NCI-H1436 (cell line): ENCODE measurements around the gene POU2F3.
"Not testable (repeated sequence)": the region's sequence is repeated elsewhere in the genome, so short reads cannot be mapped to it uniquely, and the experiment has no call there.

Experiments
- DNase-seq: peaks from one replicate; lab custom pipeline; 2025; lab: John Stamatoyannopoulos, UW

The POU2F3 gene

DNA sequence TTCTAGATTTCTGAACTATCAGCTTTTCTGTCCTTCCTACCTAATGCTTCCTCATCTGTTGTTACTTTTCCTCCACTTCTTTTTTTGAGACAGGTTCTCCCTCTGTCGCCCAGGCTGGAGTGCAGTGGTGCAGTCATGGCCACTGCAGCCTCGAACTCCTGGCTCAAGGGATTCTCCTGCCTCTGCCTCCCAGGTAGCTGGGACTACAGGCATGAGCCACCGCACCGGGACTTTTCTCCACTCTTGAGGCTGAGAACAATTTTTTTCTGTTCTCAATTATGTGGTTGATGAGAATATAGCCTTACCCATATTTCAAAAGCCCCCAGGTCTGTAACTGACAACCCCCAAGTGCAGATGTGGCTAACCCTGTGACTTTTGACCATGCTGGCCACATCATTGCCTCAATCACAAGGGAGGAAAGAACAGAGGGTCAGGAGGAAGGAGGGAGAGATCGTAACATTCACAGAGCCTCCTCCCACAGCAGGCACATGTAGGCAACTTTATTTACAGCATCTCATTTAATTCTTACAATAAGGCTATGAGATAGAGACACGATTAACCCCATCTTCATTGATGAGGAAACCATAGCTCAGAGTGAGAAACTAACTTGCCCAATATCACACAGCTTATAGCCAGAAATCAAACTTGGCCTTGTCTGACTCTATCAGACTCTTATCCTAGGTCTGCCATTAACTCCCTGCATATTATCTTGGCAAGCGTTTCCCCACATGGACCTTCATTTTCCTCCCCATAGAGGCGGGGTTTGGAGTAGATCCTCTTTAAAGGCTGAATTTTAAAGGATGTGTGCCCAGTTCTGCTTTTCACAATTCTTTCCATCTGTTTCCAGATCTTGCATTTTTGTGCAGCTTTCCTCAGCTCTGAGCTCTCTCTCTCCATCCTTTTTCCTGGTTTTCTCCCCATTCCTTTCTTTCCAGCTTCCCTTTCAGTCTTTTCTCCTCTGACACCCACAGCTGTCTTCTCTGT lies 9.6 kb downstream of the POU2F3 start:
- no peak for DNase-seq

DNA sequence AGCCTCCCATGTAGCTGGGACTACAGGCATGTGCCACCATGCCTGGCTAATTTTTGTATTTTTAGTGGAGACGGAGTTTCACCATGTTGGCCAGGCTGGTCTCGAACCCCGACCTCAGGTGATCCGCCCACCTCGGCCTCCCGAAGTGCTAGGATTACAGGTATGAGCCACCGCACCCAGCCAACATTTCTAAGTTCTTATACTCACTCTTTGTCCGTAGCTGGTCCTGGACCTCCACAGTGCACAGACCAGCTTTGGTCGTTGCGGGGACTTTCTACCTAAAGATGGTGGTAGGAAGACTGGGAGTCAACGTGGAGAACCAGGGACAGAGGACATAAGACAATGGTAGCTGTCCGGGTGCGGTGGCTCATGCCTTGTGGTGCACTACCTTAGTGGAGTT lies 13.4 kb downstream of the POU2F3 start:
- DNase-seq = not testable (repeated sequence)

DNA sequence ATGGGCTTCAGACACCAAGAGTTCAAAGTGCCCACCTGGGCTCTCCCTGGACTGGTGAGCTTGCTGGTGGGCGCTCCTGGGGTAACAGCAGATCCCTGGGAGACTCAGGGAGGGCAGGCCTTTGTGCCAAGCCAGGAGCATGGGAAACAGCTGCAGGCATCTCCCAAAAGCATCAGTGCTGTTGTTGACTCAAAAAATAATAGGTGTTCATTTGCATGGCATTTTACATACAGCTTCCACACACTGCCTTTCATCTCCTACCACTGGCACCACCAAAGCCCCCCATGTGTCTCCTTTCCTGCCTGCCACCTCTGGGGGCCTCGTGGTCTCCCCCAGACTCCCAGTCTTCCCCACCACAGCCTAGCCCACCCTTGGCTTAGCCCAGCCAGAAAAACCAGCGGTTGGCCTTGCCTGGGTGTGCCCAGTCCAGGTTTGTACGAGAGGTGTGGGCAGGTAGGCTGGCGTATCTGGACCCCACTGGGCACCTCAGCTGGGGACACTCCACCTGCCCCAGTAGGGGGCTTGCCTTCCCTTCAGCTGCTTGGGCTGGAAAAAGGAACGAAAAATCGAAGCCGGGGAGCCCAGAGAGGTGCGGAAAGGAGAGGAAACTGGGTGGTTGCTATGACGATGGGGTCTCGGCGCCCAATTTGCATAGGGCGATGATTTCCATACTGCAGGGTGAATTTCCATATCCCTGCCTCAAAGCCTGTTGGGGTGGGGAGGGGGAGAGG lies 15.0 kb downstream of the POU2F3 start:
- no peak for DNase-seq

DNA sequence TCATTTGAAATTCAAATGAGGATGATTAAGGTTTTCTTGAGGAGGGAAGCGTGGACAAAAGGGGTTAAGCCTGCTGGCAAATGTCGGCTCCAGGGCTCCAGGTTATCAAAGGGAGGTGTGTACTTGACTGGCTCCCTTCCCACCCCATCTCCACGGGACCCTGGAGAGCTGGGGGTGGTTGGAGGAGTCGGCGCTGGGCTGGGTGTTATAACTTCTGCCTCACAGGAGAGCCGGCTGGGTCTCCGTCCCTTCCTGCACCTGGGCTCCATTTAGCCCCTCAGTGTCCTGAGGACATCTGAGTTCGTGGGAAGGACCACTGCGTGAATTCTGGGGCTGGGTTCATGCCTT lies 15.6 kb downstream of the POU2F3 start:
- no peak for DNase-seq

DNA sequence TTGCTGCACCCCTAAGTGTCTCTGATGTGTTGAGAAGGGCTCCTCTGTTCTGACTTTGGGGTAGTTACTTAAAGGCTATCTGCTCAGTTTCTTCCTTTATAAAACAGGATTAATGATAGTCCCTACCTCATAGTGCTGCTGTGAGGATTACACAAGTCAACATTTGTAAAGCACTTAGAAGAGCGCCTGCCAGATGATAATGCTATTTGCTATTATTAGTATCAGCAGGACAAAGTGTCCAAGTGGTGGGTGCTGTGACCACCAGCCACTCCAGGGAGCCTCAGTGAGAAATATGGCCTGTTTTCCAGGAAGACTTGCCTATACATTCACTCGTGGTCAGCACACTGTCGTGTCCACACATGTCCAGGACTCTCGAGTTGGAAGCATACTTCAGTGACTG lies 16.2 kb downstream of the POU2F3 start:
- DNase-seq = no peak

DNA sequence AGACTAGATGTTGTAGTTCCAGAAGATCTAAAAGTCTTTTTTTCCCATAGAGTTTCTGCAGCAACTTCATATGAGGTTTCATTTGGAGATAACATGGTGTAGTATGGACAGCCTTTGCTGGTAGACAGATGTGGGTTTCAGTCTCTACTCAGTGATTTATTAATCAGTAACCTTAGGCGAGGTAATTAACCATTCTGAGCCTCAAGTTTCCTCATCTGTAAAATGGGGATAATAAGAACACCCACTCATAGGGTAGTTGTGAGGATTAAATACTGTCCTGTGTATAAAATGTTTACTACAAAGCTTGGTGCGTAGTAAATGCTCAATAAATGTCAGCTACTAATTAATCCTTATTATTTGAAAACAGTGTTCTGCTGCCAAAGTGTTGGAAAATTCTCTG lies 16.8 kb downstream of the POU2F3 start:
- no peak for DNase-seq

DNA sequence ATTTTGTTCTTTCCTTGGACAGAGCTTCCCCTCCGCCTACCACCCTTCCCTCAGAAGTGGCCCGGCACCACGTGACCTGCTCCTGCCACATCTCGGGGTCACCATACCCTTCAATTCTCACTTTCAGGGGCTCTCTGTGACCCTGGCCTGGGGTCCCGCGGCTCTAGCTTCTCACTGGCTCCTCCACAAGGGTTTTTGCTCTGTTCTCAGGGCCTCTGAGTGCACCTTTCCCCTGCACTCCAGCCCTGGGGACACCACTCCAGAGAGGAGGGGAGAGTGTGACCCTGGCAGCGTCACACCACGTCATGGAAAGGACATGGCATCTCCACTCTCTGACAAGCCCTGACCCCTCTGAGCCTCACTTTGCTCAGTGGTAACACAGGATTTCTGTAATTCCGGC lies 17.4 kb downstream of the POU2F3 start:
- no peak for DNase-seq

DNA sequence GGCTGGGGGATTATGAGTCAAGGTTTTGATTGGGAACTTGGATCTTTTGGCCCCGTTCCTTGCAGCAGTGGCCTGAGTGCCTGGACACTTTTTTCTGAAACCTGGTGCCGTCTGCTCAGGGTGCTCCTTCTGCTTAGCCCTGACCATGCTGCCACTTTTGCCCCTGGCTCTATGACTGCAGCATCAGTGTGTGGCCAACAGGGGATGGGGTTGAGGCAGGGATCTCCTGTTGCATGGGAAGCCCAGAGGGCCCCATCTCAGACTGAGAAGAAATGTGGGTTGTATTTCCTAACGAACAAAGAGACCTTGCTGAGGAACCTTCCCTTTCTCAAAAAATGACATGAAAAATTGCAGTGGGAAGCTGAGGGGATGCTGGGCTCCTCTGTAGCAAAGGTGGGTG lies 18.7 kb downstream of the POU2F3 start:
- no peak for DNase-seq

DNA sequence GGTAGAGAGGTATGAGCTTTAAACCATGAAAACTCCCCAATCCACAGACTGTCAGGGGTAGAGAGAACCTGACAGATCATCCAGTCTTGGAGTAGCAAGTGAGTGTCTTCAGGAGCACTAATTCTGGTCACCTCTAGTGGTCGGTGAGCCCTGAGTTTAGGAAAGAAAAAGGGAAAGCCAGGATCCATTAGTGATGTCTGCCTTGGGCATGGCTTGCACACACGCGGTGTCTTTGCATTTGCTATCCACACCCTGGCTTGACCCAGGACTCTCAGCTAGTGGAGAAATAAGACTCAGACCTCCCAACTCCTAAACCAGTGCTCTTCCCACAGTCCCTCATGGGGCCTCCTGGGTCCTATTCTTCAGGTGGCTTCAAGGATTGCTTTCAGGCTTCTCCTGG lies 19.3 kb downstream of the POU2F3 start:
- DNase-seq = no peak

DNA sequence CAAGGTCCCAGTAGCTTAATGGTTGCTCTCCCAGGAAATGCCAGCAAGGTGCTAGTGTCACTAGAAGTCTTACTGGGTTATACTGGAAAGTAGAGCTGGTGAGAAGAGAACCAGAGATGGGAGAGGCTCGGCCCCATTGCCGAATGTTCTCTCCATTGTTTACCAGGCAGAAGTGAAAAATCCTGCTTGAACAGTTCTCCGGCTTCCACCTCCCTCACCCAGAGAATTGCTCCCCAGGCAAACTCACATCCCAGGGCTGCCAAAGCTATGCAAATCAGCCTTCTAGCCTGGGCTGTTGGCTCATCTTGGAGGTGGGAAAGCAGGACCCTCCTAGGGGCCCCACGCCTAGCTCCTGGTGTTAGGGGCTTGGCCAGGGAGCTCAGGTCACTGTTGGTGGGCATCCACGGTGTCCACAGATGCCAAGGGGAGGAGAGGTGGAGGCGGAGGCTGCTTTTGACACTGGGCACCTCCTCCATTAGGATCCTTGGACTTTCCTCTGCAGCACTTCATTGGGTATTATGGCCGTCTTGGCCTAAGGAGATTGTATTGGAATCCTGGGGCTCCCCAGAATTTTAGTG lies 20.1 kb downstream of the POU2F3 start:
- no peak for DNase-seq

DNA sequence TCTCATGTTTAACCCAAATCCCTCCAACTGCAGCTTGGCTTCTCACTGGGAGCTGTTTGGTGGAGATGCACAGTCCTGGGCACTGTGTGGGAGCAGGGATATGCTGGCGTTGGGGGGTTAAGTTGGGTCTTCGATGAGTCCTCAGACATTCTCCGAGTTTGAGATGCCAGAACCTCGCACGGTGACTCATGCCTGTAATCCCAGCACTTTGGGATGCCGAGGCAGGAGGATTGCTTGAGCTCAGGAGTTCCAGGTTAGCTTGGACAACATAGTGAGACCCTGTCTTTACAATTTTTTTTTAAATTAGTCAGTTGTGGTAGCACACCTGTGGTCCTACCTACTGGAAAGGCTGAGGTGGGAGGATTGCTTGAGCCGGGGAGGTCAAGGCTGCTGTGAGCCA lies 20.7 kb downstream of the POU2F3 start:
- no peak for DNase-seq

DNA sequence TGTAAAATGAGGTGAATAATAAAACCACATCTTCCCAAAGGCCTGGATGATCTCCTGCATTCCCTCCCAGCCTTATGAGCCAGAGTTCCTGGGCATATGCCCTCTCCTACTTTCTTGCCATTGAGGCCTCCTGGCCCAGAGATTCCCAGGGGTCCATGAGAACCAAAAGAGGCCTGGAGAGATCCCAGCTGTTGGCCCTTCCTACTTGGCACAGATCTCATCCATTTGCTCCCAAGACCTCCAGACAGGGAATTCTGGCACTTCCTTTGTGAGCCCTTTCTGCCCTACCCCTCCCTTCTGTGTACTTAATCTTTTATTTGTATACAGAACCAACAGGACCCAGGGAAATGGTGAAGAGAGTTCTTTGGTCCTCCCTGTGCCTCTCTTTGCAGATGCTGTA lies 21.4 kb downstream of the POU2F3 start:
- DNase-seq = no peak

DNA sequence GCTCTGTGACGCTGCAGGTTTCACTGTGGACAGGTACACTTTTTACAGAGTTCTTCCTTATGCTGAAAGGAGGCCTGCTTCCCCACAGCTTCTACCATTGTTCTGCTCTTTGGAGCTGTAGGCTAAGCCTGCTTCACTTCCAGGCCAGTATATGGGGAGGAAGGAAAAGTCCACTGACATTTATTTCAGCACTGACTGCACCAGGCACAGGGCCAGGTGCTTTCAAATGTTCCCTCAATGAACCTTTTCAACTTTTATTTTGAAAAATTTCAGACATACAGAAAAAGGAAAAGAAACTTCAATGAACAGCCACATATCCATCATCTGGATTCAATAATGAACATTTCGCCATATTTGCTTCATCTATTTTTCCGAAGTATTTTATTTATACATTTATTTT lies 22.0 kb downstream of the POU2F3 start:
- DNase-seq = no peak

DNA sequence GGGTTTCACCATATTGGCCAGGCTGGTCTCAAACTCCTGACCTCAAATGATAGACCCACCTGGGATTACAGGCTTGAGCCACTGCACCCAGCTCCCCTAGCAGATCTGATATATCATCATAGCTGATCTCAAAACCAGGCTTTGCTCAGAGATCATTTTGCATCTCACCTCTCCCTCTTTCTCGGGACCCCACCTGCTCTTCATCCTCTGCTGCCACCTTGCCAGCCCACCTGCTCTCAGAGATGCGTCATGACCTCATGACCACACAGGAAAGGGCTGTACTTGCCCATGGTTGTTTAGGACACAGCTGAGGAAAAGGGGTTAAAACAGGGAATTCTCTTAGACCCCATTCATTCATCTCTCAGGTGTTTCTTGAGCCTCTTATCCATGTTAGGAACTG lies 27.4 kb downstream of the POU2F3 start:
- no peak for DNase-seq

DNA sequence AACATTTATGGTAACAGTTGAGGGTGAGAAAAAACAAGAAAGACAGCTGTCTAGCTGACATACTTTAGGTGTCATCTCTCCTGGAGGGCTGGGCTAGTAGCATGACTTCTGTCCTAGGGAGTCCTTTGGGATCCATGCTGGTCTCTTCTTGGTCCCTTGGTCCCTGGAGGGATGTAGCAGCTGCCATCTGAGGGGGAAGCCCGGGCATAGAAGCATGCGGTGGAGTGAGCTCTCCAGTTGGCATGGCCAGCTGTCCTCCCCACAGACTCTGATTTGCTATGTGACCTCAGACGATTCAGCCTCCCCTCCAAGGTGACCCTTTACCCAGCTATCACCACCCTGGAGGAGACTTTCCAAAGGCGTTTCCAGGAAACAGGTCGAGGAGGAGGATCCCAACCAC lies 28.7 kb downstream of the POU2F3 start:
- DNase-seq = no peak

DNA sequence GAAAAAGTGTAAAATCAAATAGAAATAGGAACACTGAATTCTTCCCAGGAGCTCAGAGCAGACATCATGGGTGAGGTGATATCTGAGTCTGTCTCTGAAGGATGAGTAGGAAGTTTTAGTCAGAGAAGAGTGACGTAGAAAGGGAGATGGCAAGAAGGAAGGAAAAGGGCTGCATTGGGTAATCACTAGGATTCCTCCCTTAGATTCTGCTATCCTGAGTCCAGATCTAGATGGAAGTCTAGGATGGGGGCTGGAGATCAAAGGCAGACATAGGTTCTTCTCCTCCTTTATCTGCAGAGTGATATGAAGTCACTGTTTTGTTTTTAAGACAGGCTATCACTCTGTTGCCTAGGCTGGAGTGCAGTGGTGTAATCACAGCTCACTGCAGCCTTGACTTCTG lies 30.4 kb downstream of the POU2F3 start:
- DNase-seq = no peak

DNA sequence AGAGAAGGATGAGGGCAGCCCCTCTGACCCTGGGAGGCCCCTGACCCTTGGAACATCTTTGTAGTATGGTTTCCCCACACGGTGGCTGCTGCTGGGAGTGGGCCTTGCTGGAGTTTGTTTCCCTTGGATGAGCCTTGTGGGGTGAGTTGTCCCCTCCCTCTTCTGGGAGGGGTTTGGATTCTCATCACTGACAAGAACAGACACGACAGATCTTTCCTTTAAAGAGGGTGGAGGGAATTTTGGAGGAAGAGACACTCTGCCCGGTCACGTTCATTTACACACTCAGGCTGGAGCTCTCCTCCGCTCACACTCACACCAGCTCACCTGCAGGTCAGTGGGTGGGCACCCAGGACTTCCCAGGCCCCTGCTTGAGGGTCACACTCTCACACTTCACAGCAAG lies 31.7 kb downstream of the POU2F3 start:
- DNase-seq = no peak

DNA sequence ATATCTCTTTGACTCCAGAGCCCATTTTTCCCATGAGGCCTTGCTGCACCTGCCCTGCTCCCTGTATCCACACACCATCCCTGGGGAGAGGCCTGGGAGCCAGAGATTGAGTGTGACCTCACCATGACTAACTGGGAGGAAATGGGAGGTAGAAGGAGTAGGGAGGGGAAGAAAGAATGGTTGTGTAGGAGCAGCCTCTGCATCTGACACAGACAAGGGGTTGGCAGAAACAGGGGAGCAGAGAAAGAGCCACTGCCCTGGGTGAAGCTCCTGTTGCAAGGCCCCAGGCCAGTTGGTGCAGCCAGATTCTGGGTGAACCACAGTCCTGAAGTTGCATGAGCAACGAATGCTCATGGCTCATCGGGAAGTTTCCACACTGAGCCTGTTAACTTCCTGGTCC lies 32.4 kb downstream of the POU2F3 start:
- no peak for DNase-seq

DNA sequence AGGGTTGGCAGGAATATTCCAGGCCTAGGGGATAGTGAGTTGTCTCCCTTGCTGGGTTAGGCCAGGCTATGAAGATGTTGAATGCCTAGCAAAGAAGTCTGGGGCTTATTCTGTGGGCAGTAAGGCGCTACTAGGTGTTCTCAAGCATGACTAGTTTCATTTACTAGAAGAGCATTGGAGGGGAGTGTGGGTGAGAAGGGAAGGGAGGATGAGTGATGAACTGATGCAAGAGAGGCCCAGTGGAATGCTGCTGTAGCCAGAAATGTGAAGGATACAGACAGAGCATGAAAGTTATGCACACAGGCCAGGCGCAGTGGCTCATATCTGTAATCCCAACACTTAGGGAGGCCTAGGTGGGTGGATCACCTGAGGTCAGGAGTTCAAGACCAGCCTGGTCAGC lies 33.5 kb downstream of the POU2F3 start:
- DNase-seq = no peak

DNA sequence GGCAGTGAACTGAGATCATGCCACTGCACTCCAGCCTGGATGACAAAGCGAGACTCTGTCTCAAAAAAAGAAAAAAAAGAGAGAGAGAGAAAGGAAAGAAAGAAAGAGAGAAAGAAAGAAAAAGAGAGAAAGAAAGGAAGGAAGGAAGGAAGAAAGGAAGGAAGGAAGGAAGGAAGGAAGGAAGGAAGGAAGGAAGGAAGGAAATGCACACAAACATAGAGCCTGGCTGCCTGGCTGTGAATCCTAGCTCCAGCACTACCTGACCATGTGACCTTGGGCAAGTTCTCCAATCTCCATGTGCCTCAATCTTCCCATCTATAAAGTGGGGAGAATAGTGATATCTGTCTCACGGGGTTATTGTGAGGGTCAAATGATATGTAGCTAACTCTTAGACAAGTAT lies 34.0 kb downstream of the POU2F3 start:
- not testable (repeated sequence) for DNase-seq

DNA sequence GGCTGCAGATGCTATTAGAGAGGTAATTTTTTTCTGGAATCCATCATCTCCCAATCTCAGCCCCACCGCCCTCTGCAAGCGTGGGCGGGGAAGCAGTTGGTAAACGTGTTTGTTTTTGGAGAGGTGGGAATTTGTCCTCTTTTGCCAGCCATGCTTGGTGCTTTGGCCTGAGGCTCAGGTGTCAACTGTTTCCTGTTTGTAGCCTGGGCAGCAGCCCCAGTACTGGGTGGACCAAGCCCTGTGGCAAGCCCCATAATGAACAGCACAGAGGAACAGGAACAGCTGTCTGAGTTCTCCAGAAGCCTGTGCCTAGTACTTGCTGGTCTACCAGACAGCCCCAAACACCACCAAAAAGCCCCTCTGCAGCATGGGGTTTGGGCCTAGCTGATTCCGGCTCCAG lies 39.6 kb downstream of the POU2F3 start:
- no peak for DNase-seq

DNA sequence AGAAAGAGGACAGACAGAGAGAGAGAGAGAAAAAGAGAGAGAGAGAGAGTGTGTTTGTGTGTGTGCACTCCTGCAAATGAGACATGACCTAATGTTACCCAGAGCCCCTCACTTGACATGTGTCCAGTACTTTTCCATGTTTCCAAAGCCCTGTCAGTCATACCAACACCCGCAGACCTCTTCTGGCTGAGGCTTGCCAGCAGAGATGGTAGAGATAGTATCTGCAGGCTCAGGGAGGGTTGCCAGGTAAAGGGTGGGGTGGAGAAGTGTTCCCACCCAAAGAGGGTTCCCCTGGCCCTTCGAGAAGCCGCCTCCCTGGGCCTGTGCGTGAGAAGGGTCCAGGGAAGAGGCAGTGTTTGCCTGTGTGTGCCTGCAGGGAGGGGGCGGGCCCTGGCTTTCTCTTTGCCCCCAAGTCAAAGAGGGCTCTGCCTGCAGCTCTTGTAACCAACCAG lies 40.7 kb downstream of the POU2F3 start:
- DNase-seq = no peak
